Activated CD4-positive, alpha-beta memory T cell treated with anti-CD3 and anti-CD28 coated beads for 36 hours (primary cell): Measurements from ENCODE around the gene BCL2. TPM values are rescaled to one million over a fixed set of nuclear protein-coding genes. Genes with fewer than 3 reads are reported as not detected.

Experiments used
- CTCF ChIA-PET: fragments of 350-600 bp; sonication (Branson Sonifier 250); formaldehyde crosslinking; loops from one replicate; lab custom pipeline; 2021; ENCODE audit warnings: antibody characterized with exemption, inconsistent platforms; lab: Charles Lee
- POLR2A ChIA-PET: fragments of 350-600 bp; sonication (Branson Sonifier 250); formaldehyde crosslinking; loops from one replicate; lab custom pipeline; 2021; ENCODE audit warnings: antibody characterized with exemption; lab: Charles Lee
- DNase-seq: peaks from one replicate; pipeline ENCODE4 v3.0.0-alpha.2; 2020
- H3K27ac Mint-ChIP-seq: one replicate; pipeline ENCODE4 v1.8.0; 2021; ENCODE audit warnings: mixed read lengths
- H3K27me3 Mint-ChIP-seq: one replicate; pipeline ENCODE4 v1.8.0; 2021; ENCODE audit warnings: mixed read lengths
- H3K36me3 Mint-ChIP-seq: one replicate; pipeline ENCODE4 v1.8.0; 2021; ENCODE audit warnings: mixed read lengths
- H3K4me1 Mint-ChIP-seq: one replicate; pipeline ENCODE4 v1.8.0; 2021; ENCODE audit warnings: low read depth, mixed read lengths
- H3K4me3 Mint-ChIP-seq: one replicate; pipeline ENCODE4 v1.8.0; 2021; ENCODE audit warnings: mild to moderate bottlenecking, mixed read lengths
- H3K9me3 Mint-ChIP-seq: one replicate; pipeline ENCODE4 v1.8.0; 2021; ENCODE audit warnings: mixed read lengths
- intact Hi-C: fragments of 100-400 bp; cut with micrococcal nuclease; formaldehyde crosslinking; loops from one replicate; pipeline ENCODE4 v1.15.1; 2023
- total RNA-seq, 2 experiments: library from RNA; stranded (reverse); gene quantifications; one replicate each; pipeline ENCODE4 v1.2.3, GENCODE V29; 2021

Gene BCL2
- total RNA-seq, 2 experiments from 2014 or later: 66.9 to 67.9 TPM

GRCh38 chr18:63316612-63317555, 2.7 kb downstream of the BCL2 start:
- Mint-ChIP-seq H3K36me3 (peaks cover 56% of the 10 kb centered on the region), H3K27me3 (no peaks in the 10 kb centered on the region), H3K9me3 (no peaks in the 10 kb centered on the region), H3K4me3 (peak overlapping the region; percentile 94), H3K4me1 (peaks cover 49% of the 10 kb centered on the region), H3K27ac (peak overlapping the region; percentile 93)
- ChIA-PET POLR2A (interaction anchor here (0.6 to 3.9 kb wide), 15 partner anchors 9 to 300 kb away, joined by 3 to 36 read pairs (median 7); no protein-coding TSS in a partner anchor), CTCF (interaction anchor here (0.7 to 3.9 kb wide), 32 partner anchors 10 to 335 kb away, joined by 3 to 101 read pairs (median 12); no protein-coding TSS in a partner anchor)
- no peak for DNase-seq
- intact Hi-C loops: loop anchor here (1.0 to 5.0 kb wide), 4 partner anchors 17 to 730 kb away; no protein-coding TSS in a partner anchor

DNA sequence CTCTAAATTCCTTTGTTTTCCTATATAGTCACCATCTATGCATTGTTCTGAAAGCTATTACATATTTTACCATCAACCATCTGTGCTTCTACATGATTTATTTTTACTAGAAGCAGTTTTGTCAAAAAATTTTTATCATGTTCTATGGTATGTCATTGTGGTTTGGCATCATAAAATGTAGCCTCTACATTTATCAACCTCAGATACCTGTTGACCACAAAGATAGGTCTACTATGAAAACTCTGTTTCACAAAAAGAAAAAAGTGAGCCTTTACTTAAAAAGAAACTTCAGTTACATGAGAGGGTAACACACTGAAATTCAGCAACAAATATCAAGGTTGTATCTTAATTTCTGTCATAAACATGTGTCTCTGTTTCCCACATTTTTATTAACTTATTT, 3.7 kb downstream of the BCL2 start:
- ChIA-PET CTCF (interaction anchor here (1.4 to 2.0 kb wide), 4 partner anchors 26 to 184 kb away, joined by 3 to 12 read pairs (median 5); no protein-coding TSS in a partner anchor), POLR2A (interaction anchor here (2.3 to 2.4 kb wide), 2 partner anchors 154 to 161 kb away, joined by 14 read pairs; no protein-coding TSS in a partner anchor)
- intact Hi-C loops: loop anchor here (1.0 to 5.0 kb wide), 4 partner anchors 25 to 729 kb away; no protein-coding TSS in a partner anchor
- H3K4me1 Mint-ChIP-seq: peaks cover 53% of the 10 kb centered on the region
- H3K36me3 Mint-ChIP-seq: peaks cover 62% of the 10 kb centered on the region
- H3K27ac Mint-ChIP-seq: peak overlapping the region; percentile 93
- no peak for DNase-seq
- H3K4me3 Mint-ChIP-seq: peak overlapping the region; percentile 94
- H3K9me3 Mint-ChIP-seq: no peaks in the 10 kb centered on the region
- H3K27me3 Mint-ChIP-seq: no peaks in the 10 kb centered on the region

DNA sequence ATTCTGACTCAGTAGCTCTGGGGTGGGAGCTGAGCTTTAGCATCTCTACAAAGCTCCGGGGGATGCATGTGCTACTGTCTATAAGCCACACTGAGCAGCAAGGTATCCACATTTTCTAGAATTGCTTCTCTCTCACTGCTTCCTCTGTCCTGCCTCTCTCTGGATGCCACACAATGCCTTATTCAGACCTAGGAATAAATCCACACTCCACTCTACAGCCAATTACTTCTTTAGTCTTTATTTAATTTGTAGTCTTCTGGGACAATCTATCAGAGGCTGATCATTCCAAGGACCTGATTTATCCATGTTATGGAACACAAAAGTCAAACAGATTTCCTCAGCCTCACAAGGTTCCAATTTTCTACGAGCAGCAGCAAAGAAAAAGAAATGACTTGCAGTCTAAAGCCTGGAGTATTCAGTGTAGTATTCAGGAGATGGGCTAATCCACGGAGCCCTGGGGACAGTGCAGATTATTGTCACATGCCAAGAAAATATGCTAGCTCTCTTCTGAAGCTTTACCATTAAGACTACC, 4.4 kb downstream of the BCL2 start:
- H3K4me1 Mint-ChIP-seq: peaks cover 57% of the 10 kb centered on the region
- H3K27me3 Mint-ChIP-seq: no peaks in the 10 kb centered on the region
- CTCF ChIA-PET: interaction anchor here (1.0 to 2.0 kb wide), 7 partner anchors 10 to 293 kb away, joined by 3 to 12 read pairs (median 5); no protein-coding TSS in a partner anchor
- POLR2A ChIA-PET: interaction anchor here (0.7 to 2.4 kb wide), 8 partner anchors 13 to 177 kb away, joined by 3 to 14 read pairs (median 5); no protein-coding TSS in a partner anchor
- H3K9me3 Mint-ChIP-seq: no peaks in the 10 kb centered on the region
- H3K4me3 Mint-ChIP-seq: peak overlapping the region; percentile 94
- no peak for DNase-seq
- peaks cover 64% of the 10 kb centered on the region for H3K36me3 Mint-ChIP-seq
- intact Hi-C loops: loop anchor here (1.0 to 5.0 kb wide), 2 partner anchors 115 to 728 kb away; no protein-coding TSS in a partner anchor
- H3K27ac Mint-ChIP-seq: peak overlapping the region; percentile 93

- intact Hi-C loops: no loop called here
- POLR2A ChIA-PET: interaction anchor here (0.5 to 2.4 kb wide), 9 partner anchors 12 to 500 kb away, joined by 3 to 14 read pairs (median 5); no protein-coding TSS in a partner anchor
- no peaks in the 10 kb centered on the region for H3K27me3 Mint-ChIP-seq
These were observed 5.3 kb downstream of the BCL2 start for GRCh38 chr18:63314062-63314790.

DNA sequence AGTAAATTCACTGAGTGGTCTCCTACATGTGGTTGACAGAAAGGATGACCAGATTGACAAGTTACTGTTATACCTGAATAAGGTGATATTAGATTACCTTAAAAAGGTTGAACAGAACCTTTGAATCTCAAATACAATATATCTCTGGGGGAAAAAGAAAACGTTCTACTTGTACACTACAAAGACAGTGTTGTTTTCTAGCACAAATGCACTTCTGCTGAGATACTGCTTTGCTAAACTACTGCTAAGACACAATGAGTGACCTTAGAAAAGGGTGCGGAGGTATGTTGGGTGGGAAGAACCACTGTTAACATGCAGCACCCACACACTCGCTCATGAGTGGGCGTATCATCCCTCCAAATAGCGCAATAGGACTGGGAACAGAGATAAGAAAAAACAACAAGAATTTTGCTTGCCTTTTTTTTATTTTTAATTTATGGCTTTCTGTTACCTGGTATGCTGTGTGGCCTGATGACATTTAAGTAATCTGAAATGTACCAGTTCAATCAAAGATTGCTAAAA, 6.1 kb downstream of the BCL2 start:
- Mint-ChIP-seq H3K9me3 (no peaks in the 10 kb centered on the region), H3K27me3 (no peaks in the 10 kb centered on the region), H3K27ac (peak overlapping the region; percentile 71), H3K4me3 (peak overlapping the region; percentile 59), H3K36me3 (peaks cover 60% of the 10 kb centered on the region), H3K4me1 (peaks cover 68% of the 10 kb centered on the region)
- DNase-seq: no peak
- intact Hi-C loops: no loop called here
- ChIA-PET CTCF (interaction anchor here (0.6 to 1.3 kb wide), 2 partner anchors 26 to 680 kb away, joined by 3 to 4 read pairs; no protein-coding TSS in a partner anchor), POLR2A (interaction anchor here (0.9 to 2.4 kb wide), 3 partner anchors 12 to 152 kb away, joined by 3 to 14 read pairs (median 12); no protein-coding TSS in a partner anchor)

More at GRCh38 chr18:63314062-63314790, 5.3 kb downstream of the BCL2 start:
- H3K9me3 Mint-ChIP-seq: no peaks in the 10 kb centered on the region
- peak overlapping the region; percentile 93 for H3K27ac Mint-ChIP-seq
- H3K4me3 Mint-ChIP-seq: peak overlapping the region; percentile 94
- peaks cover 67% of the 10 kb centered on the region for H3K36me3 Mint-ChIP-seq
- no peak for DNase-seq
- peaks cover 63% of the 10 kb centered on the region for H3K4me1 Mint-ChIP-seq
- CTCF ChIA-PET: interaction anchor here (0.6 to 2.0 kb wide), 10 partner anchors 9 to 680 kb away, joined by 3 to 12 read pairs (median 3); no protein-coding TSS in a partner anchor

DNA sequence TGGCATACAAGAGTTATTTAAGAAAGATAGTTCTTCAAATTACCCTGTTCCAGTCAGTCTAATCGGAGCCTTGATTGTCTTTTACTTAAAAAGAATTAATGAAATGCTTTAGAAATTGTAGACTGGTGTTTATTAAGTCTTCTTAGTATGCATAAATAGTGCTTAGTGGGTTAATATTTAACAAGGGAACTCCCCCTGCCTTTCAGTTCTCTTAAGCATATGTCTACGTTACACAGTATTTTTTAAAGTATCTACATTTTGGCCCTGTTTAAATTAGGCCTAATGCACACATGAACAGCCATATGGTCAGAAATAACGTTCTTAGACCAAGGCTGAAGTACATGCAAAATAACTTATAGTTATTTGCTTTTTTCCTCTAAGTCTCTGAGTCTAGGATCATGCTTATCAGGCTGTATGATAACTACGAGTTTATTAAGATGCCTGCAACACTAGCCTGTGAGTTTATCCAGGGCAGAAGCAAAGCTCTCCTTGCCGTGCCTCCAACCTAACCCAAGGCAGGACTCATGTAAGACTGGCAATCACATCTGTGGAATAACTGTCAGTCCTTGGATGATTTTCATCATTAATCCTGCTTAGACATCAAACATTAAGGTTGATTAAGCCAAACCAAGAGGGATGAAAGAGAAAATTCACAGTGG, 6.7 kb downstream of the BCL2 start:
- Mint-ChIP-seq H3K36me3 (peaks cover 57% of the 10 kb centered on the region), H3K27ac (peak overlapping the region; percentile 71), H3K4me3 (peak overlapping the region; percentile 59), H3K9me3 (no peaks in the 10 kb centered on the region), H3K27me3 (no peaks in the 10 kb centered on the region), H3K4me1 (peaks cover 73% of the 10 kb centered on the region)
- POLR2A ChIA-PET: interaction anchor here (2.1 kb wide), 1 partner anchor 151 kb away, joined by 8 read pairs; no protein-coding TSS in a partner anchor
- no peak for DNase-seq
- CTCF ChIA-PET: interaction anchor here (0.7 to 1.3 kb wide), 3 partner anchors 27 to 129 kb away, joined by 3 to 4 read pairs (median 3); no protein-coding TSS in a partner anchor
- intact Hi-C loops: no loop called here

DNA sequence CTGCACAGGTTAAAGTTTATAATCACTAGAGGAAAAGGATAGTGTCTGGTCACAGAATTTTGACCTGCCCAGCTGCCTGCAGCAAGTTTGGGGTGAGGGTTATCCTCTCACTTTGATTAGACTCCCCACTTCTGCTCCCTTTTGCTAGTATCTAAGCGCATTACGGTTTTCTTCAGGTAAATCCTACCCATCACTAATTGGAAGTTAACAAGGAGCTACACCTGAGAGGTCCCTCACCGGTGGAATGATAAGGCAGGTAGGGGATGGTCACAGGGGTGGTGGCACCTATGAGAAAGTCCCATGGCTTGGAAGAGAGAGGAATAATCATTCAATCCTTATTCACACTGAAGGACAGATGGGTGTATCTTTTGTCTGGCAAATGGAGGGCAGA, 7.6 kb downstream of the BCL2 start:
- POLR2A ChIA-PET: interaction anchor here (1.2 to 2.1 kb wide), 2 partner anchors 14 to 150 kb away, joined by 3 to 8 read pairs; no protein-coding TSS in a partner anchor
- DNase-seq: no peak
- Mint-ChIP-seq H3K36me3 (peaks cover 53% of the 10 kb centered on the region), H3K9me3 (no peaks in the 10 kb centered on the region), H3K27me3 (no peaks in the 10 kb centered on the region), H3K27ac (peak overlapping the region; percentile 15), H3K4me1 (peaks cover 81% of the 10 kb centered on the region), H3K4me3 (no peak overlapping the region)
- intact Hi-C loops: no loop called here
- CTCF ChIA-PET: interaction anchor here (1.0 to 1.7 kb wide), 5 partner anchors 12 to 296 kb away, joined by 3 to 10 read pairs (median 5); no protein-coding TSS in a partner anchor

GRCh38 chr18:63311118-63312018, 8.2 kb downstream of the BCL2 start:
- no peak for DNase-seq
- Mint-ChIP-seq H3K9me3 (no peaks in the 10 kb centered on the region), H3K4me1 (peaks cover 85% of the 10 kb centered on the region), H3K27me3 (no peaks in the 10 kb centered on the region), H3K36me3 (peaks cover 47% of the 10 kb centered on the region), H3K27ac (peak overlapping the region; percentile 14), H3K4me3 (no peak overlapping the region)
- POLR2A ChIA-PET: interaction anchor here (1.2 to 2.1 kb wide), 2 partner anchors 13 to 150 kb away, joined by 3 to 8 read pairs; no protein-coding TSS in a partner anchor
- intact Hi-C loops: no loop called here
- CTCF ChIA-PET: interaction anchor here (1.0 to 1.7 kb wide), 5 partner anchors 12 to 295 kb away, joined by 3 to 10 read pairs (median 5); no protein-coding TSS in a partner anchor

- Mint-ChIP-seq H3K27ac (peak overlapping the region; percentile 43), H3K9me3 (no peaks in the 10 kb centered on the region), H3K4me1 (peaks cover 88% of the 10 kb centered on the region), H3K27me3 (no peaks in the 10 kb centered on the region), H3K4me3 (peak overlapping the region; percentile 22), H3K36me3 (peaks cover 35% of the 10 kb centered on the region)
- ChIA-PET CTCF (interaction anchor here (5.5 kb wide), 1 partner anchor 8 kb away, joined by 32 read pairs; no protein-coding TSS in a partner anchor), POLR2A (no interaction called here)
- intact Hi-C loops: no loop called here
- DNase-seq: peak; percentile 61
These were observed 10.1 kb downstream of the BCL2 start for GRCh38 chr18:63309422-63309821.
